T-helper 1 cell (primary cell): ENCODE data around the gene LILRA6.
A peak's percentile ranks its signal among the peaks of the same experiment; 100 is the strongest.
"Not testable (repeated sequence)": the region's sequence is repeated elsewhere in the genome, so short reads cannot be mapped to it uniquely, and the experiment has no call there.

Experiments
- DNase-seq, 5 donors: peaks; one replicate each; pipeline ENCODE4 v3.0.0-alpha.2; 2012 to 2020

LILRA6 gene

DNA sequence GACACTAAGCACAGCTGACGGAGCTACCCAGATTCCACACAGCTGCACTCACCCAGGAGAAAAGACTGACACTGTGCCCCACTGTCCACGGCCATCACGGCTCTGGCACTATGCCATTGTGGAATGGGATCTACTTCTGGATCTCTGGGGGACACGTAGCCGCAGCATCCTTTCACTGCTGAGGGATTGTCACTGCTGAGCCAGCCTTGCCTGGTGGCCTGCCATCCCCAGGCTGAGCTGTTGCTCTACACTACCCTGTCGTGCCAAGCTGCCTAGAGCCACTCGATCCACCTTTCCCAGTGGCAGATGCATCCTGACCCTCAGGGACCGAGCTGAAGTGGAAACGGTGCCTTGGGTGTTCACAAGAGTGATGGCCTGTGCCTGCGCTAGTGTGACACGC lies 19.5 kb upstream of the LILRA6 start:
- no peak for DNase-seq

GRCh38 chr19:54257116-54257480 lies 14.5 kb upstream of the LILRA6 start, which contains the start of gene LILRB5:
Gene LILRB5 (minus strand): TSS chr19:54257273. CDS start chr19:54257193, 80 bp downstream.
- DNase-seq = no peak

- no peak for DNase-seq
Observed at GRCh38 chr19:54256250-54257115, 13.9 kb upstream of the LILRA6 start.

- DNase-seq = no peak
Observed at GRCh38 chr19:54255105-54255775, 12.7 kb upstream of the LILRA6 start.

DNA sequence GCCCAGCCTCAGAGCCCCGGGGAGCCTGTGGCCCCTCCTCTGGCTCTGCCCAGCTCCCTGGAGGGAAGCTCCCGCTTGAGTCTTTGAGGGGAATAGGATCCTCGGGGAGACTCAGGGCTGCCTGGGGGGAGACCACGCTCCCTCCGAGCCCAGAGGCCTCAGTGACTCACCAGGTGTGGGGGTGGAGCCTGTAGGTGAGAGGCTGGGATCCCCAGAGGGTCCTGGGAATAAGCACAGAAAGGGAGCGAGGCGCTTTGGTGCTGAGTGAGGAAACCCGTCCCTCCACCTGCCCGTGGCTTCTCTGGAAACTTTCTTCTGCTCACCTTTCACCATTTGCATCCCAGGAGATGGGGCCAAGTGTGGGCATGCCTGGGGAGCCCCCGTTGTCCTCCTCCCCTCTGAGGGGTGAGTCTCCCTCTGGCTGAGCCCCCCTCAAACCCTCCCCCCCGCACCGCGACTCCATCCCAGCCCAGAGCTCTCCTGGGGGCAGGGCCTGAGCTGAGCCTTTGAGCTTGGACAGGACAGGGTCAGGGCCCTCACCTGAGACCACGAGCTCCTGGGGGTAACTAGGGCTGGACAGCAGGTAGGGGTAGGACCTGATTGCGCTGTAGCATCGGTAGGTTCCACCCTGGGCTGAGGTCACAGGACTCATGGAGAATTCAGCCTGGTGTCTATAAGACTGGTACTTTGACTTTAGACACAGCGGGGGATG lies 11.8 kb upstream of the LILRA6 start:
- DNase-seq = no peak

- no peak for DNase-seq
Observed at GRCh38 chr19:54253331-54254194, 11.0 kb upstream of the LILRA6 start.

DNA sequence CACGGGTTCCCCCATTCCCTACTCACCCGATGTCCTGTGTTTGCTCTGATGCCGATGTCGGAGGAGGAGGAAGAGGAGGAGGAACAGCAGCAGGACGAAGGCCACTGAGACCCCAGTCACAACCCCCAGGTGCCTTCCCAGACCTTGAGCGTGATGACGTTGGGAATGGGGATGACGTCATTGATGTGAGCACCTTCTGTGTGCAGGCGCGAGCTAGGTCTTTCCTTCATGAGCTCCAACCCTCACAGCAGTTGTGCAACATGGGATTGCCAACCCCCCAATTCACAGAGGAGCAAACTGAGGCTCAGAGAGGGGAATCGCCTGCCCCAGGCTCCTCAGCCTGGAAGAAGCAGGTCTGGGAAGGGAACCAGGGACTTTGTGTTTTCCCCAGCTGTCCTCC lies 10.3 kb upstream of the LILRA6 start:
- DNase-seq = no peak

GRCh38 chr19:54252243-54252642 lies 9.7 kb upstream of the LILRA6 start:
- DNase-seq = no peak

DNA sequence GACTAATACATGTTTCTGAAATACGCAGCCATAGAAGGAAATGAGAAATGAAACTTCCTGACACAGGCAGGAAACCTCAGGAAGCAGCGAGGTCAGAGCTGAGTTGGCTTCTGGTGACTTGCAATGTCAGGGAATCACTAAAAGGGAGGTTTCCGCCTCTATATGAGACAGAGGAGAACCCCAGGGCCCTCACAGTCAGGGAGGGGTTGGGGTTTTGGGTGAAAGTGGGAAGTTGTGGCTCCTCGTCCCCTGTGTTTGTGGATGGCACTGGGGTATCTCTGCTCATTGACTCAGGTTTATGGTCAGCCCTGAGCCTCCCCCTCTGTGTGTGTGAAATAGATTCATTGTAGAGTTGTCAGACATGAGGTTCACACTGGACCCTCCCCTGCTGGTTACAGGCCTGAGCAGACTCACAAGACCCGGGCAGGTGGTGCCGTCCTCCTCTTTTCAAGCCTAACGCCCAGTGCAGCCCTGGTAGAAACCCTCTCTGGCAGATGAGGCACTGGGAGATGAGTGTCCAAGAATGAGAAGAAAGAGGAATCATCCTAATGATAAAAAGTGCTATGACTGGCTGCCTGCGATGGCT lies 5.5 kb upstream of the LILRA6 start:
- DNase-seq = peak in 1 of 5 donors; percentile 40

GRCh38 chr19:54247106-54247930 lies 4.7 kb upstream of the LILRA6 start:
- DNase-seq = no peak

DNA sequence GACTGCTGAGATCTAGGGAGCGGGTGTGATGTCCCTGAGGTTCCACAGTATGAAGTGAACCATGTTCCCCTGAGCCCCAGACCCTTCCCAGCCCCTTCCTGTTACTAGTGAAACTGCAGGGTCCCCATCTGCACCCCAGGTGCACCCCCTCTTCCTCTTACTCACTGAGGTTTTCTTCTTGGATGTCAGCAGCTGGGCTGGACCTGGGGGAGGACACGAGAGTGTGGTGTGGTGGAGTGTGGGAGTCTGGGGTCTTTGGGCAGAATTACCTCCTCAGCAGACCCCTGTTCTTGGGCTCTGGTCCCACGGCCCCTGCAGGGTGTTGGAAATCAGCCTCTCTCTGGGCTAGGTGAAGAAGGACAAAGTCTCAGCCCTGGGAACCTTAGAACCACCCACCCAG lies 3.3 kb upstream of the LILRA6 start:
- DNase-seq = no peak

GRCh38 chr19:54243809-54244208 lies 1.2 kb upstream of the LILRA6 start:
- DNase-seq = not testable (repeated sequence)

- DNase-seq = not testable (repeated sequence)
Observed at GRCh38 chr19:54242234-54242633, 356 bp downstream of the LILRA6 start.

GRCh38 chr19:54240372-54241336 lies 1.9 kb downstream of the LILRA6 start:
- not testable (repeated sequence) for DNase-seq

GRCh38 chr19:54239491-54240371 lies 2.9 kb downstream of the LILRA6 start:
- not testable (repeated sequence) for DNase-seq

GRCh38 chr19:54233941-54234340 lies 8.6 kb downstream of the LILRA6 start:
- no peak for DNase-seq

DNA sequence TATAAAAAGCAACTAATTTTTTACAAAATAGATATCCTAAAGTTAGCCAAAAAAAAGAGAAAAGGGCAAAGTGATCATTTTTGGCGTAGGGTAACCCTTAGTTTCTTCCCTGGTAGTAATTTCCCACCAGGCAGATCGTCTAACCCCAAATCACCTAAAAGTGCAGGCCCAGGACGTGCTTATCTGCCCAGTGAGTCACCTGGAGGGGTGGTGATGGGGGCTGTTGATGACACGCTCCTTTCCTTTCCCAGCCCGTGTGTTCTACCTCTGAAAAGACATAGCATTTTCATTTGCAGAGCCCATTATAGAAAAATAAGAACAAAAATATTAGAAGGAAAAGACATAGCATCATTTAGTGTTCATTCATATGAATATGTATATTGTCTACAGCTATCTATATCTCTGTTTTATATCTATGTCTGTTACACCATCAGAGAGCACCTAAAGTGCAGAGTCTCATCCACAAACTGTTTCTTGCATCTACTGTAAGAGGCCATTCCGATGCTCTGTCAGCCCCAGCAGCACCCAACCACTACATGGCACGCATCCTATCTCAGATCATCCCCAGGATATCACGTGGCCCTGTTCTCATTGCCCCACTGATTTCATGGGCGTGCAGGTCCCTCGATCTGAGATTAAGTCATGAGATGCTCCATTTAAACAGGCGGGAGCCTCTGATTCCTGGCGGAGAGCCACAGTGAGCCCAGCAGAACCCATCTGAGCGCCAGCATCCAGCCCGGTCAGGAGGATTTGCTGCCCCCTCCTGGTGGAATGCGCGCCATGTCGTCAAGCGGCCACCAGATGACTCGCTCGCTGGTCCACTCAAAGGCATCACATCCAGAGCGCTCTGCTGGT lies 11.3 kb downstream of the LILRA6 start:
- DNase-seq = peak; percentile 61 to 82 (median 75)

GRCh38 chr19:54230031-54230430 lies 12.6 kb downstream of the LILRA6 start:
- DNase-seq = no peak
